Activated B cell treated with CpG ODN at 0.5 μM for 24 hours (primary cell): ENCODE results near the gene ANAPC13. TPM values are rescaled to one million over a fixed set of nuclear protein-coding genes. Genes with fewer than 3 reads are reported as not detected.

Experiments used
- ATAC-seq: fragments of 200-7000 bp; cut with Tn5 transposase; one replicate; pipeline ENCODE4 v1.10.0; 2021; ENCODE audit warnings: low read depth, mild to moderate bottlenecking, moderate library complexity
- CTCF ChIA-PET: fragments of 350-600 bp; sonication (Branson Sonifier 250); formaldehyde crosslinking; loops from one replicate; lab custom pipeline; 2021; ENCODE audit warnings: antibody characterized with exemption; lab: Charles Lee
- POLR2A ChIA-PET: fragments of 350-600 bp; sonication (Branson Sonifier 250); formaldehyde crosslinking; loops from one replicate; lab custom pipeline; 2021; ENCODE audit warnings: antibody characterized with exemption; lab: Charles Lee
- DNase-seq: peaks from one replicate; pipeline ENCODE4 v3.0.0; 2022
- H3K27ac Mint-ChIP-seq: one replicate; pipeline ENCODE4 v1.8.0; 2020; ENCODE audit warnings: mixed read lengths
- H3K27me3 Mint-ChIP-seq: one replicate; pipeline ENCODE4 v1.8.0; 2021; ENCODE audit warnings: mixed read lengths
- H3K36me3 Mint-ChIP-seq: one replicate; pipeline ENCODE4 v1.8.0; 2021; ENCODE audit warnings: low read depth, mixed read lengths
- H3K4me1 Mint-ChIP-seq: one replicate; pipeline ENCODE4 v1.8.0; 2021; ENCODE audit warnings: mixed read lengths
- H3K4me3 Mint-ChIP-seq: one replicate; pipeline ENCODE4 v1.8.0; 2020; ENCODE audit warnings: mild to moderate bottlenecking, mixed read lengths
- H3K9me3 Mint-ChIP-seq: one replicate; pipeline ENCODE4 v1.8.0; 2020; ENCODE audit warnings: mixed read lengths
- CTCF ChIP-seq: fragments of 200-600 bp; IDR thresholded peaks from one replicate; pipeline ENCODE4 v1.8.0; 2022; ENCODE audit warnings: antibody characterized with exemption, mild to moderate bottlenecking
- intact Hi-C: fragments of 100-400 bp; cut with micrococcal nuclease; formaldehyde crosslinking; loops from one replicate; pipeline ENCODE4 v1.15.1; 2024
- total RNA-seq: library from RNA; stranded (reverse); gene quantifications from 2 replicates; pipeline ENCODE4 v1.2.3, GENCODE V29; 2022

The ANAPC13 gene
- total RNA-seq, 1 donor from 2014 or later = 31.3 TPM

DNA sequence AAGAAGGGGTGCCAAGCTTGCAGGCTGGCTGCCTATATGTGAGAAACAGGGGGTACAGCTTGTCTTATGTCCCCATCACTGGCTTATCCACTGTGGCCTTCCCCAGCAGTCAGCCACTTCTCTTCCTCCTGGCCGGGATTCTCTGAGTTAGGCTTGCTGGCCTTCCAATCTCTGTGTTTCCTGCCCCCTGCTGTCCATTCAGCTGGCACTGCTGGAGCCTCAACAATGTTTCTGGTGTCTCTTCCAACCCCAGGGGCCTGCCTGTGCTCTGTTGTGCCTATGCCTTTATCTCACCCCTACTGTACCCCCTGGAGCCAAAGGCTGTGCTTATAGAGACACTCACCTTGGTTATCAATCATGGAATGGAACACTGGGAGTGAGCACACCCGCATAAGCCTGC lies 36.5 kb downstream of the ANAPC13 start:
- no peak for ATAC-seq
- intact Hi-C loops = no loop called here
- Mint-ChIP-seq H3K4me3 (no peak overlapping the region), H3K4me1 (no peaks in the 10 kb centered on the region), H3K27me3 (peaks cover 22% of the 10 kb centered on the region), H3K36me3 (no peaks in the 10 kb centered on the region), H3K27ac (no peak overlapping the region), H3K9me3 (peaks cover 13% of the 10 kb centered on the region)
- no peak for TF ChIP-seq CTCF
- CTCF ChIA-PET = no interaction called here
- POLR2A ChIA-PET = no interaction called here
- no peak for DNase-seq

GRCh38 chr3:134448664-134449063 lies 37.1 kb downstream of the ANAPC13 start:
- Mint-ChIP-seq H3K27me3 (peaks cover 22% of the 10 kb centered on the region), H3K27ac (no peak overlapping the region), H3K9me3 (peaks cover 13% of the 10 kb centered on the region), H3K4me3 (no peak overlapping the region), H3K4me1 (no peaks in the 10 kb centered on the region), H3K36me3 (no peaks in the 10 kb centered on the region)
- no peak for TF ChIP-seq CTCF
- POLR2A ChIA-PET = no interaction called here
- intact Hi-C loops = no loop called here
- no peak for ATAC-seq
- no peak for DNase-seq
- CTCF ChIA-PET = no interaction called here

DNA sequence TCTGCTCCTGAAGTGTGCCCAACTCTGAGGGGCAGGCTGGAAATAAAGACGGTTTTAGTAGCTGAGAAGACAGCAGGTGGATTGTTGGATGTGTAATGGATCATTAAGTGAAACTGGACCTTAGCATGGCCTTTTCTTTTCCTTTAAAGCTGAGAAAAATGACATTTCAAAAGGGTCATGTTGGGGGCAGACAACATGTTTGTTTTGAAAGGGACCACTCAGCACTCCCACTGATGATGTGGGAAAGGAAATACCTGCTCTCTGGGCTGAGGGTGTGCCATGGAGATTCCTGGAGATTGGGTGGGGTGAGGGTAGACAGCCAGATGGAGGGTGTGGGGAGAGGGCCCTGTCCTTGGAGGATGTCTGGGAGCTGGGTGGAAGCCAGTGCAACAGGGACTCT lies 38.4 kb downstream of the ANAPC13 start:
- ATAC-seq (no peak), DNase-seq (no peak)
- H3K4me1 Mint-ChIP-seq = no peaks in the 10 kb centered on the region
- intact Hi-C loops = no loop called here
- ChIA-PET CTCF (interaction anchor here (1.2 kb wide), 1 partner anchor 235 kb away, joined by 4 read pairs; no protein-coding TSS in a partner anchor), POLR2A (no interaction called here)
- H3K4me3 Mint-ChIP-seq = no peak overlapping the region
- peaks cover 21% of the 10 kb centered on the region for H3K27me3 Mint-ChIP-seq
- no peaks in the 10 kb centered on the region for H3K36me3 Mint-ChIP-seq
- no peak for TF ChIP-seq CTCF
- H3K9me3 Mint-ChIP-seq = peaks cover 13% of the 10 kb centered on the region
- H3K27ac Mint-ChIP-seq = no peak overlapping the region

- H3K27me3 Mint-ChIP-seq = peaks cover 22% of the 10 kb centered on the region
- no peak overlapping the region for H3K4me3 Mint-ChIP-seq
- intact Hi-C loops = no loop called here
- ChIA-PET POLR2A (no interaction called here), CTCF (interaction anchor here (1.2 kb wide), 1 partner anchor 235 kb away, joined by 4 read pairs; no protein-coding TSS in a partner anchor)
- no peak for ATAC-seq
- no peak for DNase-seq
- no peaks in the 10 kb centered on the region for H3K4me1 Mint-ChIP-seq
- H3K36me3 Mint-ChIP-seq = no peaks in the 10 kb centered on the region
- no peak overlapping the region for H3K27ac Mint-ChIP-seq
- H3K9me3 Mint-ChIP-seq = peaks cover 13% of the 10 kb centered on the region
- no peak for TF ChIP-seq CTCF
Measured at GRCh38 chr3:134446800-134447199, 39.0 kb downstream of the ANAPC13 start.

DNA sequence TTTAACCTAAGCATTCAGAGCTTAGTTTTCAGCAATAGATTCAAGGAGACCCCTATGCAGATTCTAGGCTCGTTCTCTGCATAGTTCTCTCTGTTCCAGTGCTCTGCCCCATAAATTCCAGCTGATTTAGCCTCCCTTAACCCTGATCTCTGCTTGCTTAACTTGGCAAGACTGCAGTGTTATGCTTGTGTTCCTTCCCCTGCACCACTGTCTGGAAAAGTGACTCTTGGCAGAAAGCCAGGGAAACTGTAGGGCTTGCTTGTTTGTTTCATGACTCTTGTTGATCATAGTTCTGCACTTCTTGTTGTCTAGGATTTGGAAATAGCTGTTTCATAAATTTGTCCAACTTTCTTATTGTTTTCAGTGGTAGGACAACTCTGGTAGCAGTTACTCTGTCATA lies 40.1 kb downstream of the ANAPC13 start:
- TF ChIP-seq CTCF = no peak
- no peak for ATAC-seq
- no peak overlapping the region for H3K27ac Mint-ChIP-seq
- H3K9me3 Mint-ChIP-seq = peaks cover 13% of the 10 kb centered on the region
- no peak overlapping the region for H3K4me3 Mint-ChIP-seq
- CTCF ChIA-PET = interaction anchor here (1.0 kb wide), 1 partner anchor 248 kb away, joined by 3 read pairs; no protein-coding TSS in a partner anchor
- DNase-seq = no peak
- no peaks in the 10 kb centered on the region for H3K4me1 Mint-ChIP-seq
- no peaks in the 10 kb centered on the region for H3K36me3 Mint-ChIP-seq
- H3K27me3 Mint-ChIP-seq = peaks cover 30% of the 10 kb centered on the region
- intact Hi-C loops = no loop called here
- POLR2A ChIA-PET = no interaction called here
